Ovary (tissue), 3 donors: Measurements from ENCODE around the gene GABRA4.

Experiments used
- CTCF ChIP-seq, 3 donors: fragments of 450-650 bp in 2 of 3; fragments of 200-600 bp in 1 of 3; IDR thresholded peaks; one replicate each; pipeline versions ENCODE4 v1.5.1 to v1.8.0; 2016 to 2022; ENCODE audit warnings: antibody characterized with exemption in 3 of 3, mild to moderate bottlenecking in 1 of 3
- POLR2A ChIP-seq: fragments of 450-650 bp; IDR thresholded peaks from one replicate; pipeline ENCODE4 v1.6.1; 2017; ENCODE audit warnings: antibody characterized with exemption, mild to moderate bottlenecking, moderate library complexity
- donor health status: DM: no; HTN: no; CAD: no.

- TF ChIP-seq CTCF (IDR thresholded peaks at IDR 0.05) = no peak
- no peak for TF ChIP-seq POLR2A
Observed at GRCh38 chr4:46968847-46969246, 24.5 kb downstream of the GABRA4 start.
